Measurements from ENCODE around the gene GNB1.

Gene GNB1

DNA sequence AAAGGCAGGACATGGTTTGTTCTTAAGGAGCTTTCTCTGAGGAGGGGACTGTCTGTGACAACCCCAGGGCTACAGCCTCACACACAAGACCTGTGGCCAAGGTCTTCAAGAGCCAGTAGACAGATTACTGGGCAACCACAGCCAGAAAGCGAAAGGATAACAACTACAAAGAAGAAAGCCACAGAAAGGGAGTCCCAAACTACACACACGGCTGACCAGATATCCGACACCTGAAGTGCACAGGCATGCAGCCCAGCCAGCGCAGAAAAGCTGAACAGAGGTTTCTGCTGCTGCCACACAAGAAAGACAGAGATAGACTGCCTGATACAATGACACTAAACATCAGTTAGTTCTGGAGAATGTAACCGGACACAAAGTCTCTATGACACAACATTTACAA is 91.2 kb downstream of the GNB1 start:
- DNase-seq (ENCODE audit: low spot score) (no peak), ATAC-seq (ENCODE audit: low read depth) (no peak)
- peaks cover 100% of the 10 kb centered on the region for H3K36me3 ChIP-seq (ENCODE audit: low read depth)
- TF ChIP-seq, protein P1, sequence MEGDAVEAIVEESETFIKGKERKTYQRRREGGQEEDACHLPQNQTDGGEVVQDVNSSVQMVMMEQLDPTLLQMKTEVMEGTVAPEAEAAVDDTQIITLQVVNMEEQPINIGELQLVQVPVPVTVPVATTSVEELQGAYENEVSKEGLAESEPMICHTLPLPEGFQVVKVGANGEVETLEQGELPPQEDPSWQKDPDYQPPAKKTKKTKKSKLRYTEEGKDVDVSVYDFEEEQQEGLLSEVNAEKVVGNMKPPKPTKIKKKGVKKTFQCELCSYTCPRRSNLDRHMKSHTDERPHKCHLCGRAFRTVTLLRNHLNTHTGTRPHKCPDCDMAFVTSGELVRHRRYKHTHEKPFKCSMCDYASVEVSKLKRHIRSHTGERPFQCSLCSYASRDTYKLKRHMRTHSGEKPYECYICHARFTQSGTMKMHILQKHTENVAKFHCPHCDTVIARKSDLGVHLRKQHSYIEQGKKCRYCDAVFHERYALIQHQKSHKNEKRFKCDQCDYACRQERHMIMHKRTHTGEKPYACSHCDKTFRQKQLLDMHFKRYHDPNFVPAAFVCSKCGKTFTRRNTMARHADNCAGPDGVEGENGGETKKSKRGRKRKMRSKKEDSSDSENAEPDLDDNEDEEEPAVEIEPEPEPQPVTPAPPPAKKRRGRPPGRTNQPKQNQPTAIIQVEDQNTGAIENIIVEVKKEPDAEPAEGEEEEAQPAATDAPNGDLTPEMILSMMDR (IDR thresholded peaks at IDR 0.05; ENCODE audit: poor library complexity, severe bottlenecking), result no peak
- no peaks in the 10 kb centered on the region for H3K27me3 ChIP-seq (ENCODE audit: insufficient read depth, poor library complexity, severe bottlenecking)
- no peak overlapping the region for H3K27ac ChIP-seq (ENCODE audit: poor library complexity, severe bottlenecking)
- H3K4me1 ChIP-seq (ENCODE audit: insufficient read depth, poor library complexity, severe bottlenecking), result no peaks in the 10 kb centered on the region
- no peak overlapping the region for H3K4me3 ChIP-seq (ENCODE audit: severe bottlenecking)
- no peaks in the 10 kb centered on the region for H3K9me3 ChIP-seq (ENCODE audit: severe bottlenecking)

- Histone ChIP-seq H3K27ac (ENCODE audit: poor library complexity, severe bottlenecking) (no peak overlapping the region), H3K36me3 (ENCODE audit: low read depth) (peaks cover 100% of the 10 kb centered on the region), H3K4me1 (ENCODE audit: insufficient read depth, poor library complexity, severe bottlenecking) (no peaks in the 10 kb centered on the region), H3K9me3 (ENCODE audit: severe bottlenecking) (no peaks in the 10 kb centered on the region), H3K4me3 (ENCODE audit: severe bottlenecking) (no peak overlapping the region), H3K27me3 (ENCODE audit: insufficient read depth, poor library complexity, severe bottlenecking) (no peaks in the 10 kb centered on the region)
- TF ChIP-seq, protein P1 (IDR thresholded peaks at IDR 0.05; ENCODE audit: poor library complexity, severe bottlenecking), result no peak
- DNase-seq (ENCODE audit: low spot score), result no peak
- no peak for ATAC-seq (ENCODE audit: low read depth)
These were observed 93.1 kb downstream of the GNB1 start for GRCh38 chr1:1797731-1798341.

DNA sequence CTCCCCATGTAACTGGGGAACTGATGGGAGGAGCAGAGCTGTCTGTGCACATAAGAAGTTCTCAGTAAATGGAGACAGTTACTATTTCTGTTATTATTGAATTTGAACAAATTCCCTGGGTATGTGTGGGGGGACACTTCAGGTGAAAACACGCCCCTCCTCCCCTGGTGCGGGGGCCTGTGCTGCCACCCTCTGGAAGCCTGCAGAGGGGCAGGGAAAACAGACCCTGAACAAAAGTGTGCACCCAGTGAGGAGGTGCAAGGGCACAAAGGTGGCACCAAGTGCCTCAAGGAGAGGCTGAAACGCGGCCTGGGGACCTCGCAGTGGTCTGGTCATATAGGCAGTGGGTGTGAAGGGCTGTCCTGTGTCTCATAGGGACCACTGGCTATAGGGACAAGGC is 94.4 kb downstream of the GNB1 start:
- TF ChIP-seq, protein P1 (IDR thresholded peaks at IDR 0.05; ENCODE audit: poor library complexity, severe bottlenecking), result peak; percentile 22
- ATAC-seq (ENCODE audit: low read depth), result no peak
- H3K9me3 ChIP-seq (ENCODE audit: severe bottlenecking), result no peaks in the 10 kb centered on the region
- no peak for DNase-seq (ENCODE audit: low spot score)
- no peaks in the 10 kb centered on the region for H3K4me1 ChIP-seq (ENCODE audit: insufficient read depth, poor library complexity, severe bottlenecking)
- H3K36me3 ChIP-seq (ENCODE audit: low read depth), result peaks cover 100% of the 10 kb centered on the region
- H3K27me3 ChIP-seq (ENCODE audit: insufficient read depth, poor library complexity, severe bottlenecking), result no peaks in the 10 kb centered on the region
- no peak overlapping the region for H3K27ac ChIP-seq (ENCODE audit: poor library complexity, severe bottlenecking)
- no peak overlapping the region for H3K4me3 ChIP-seq (ENCODE audit: severe bottlenecking)

GRCh38 chr1:1794999-1795398 is 95.9 kb downstream of the GNB1 start:
- Histone ChIP-seq H3K9me3 (ENCODE audit: severe bottlenecking) (no peaks in the 10 kb centered on the region), H3K36me3 (ENCODE audit: low read depth) (peaks cover 100% of the 10 kb centered on the region), H3K4me3 (ENCODE audit: severe bottlenecking) (no peak overlapping the region), H3K27ac (ENCODE audit: poor library complexity, severe bottlenecking) (no peak overlapping the region), H3K27me3 (ENCODE audit: insufficient read depth, poor library complexity, severe bottlenecking) (no peaks in the 10 kb centered on the region), H3K4me1 (ENCODE audit: insufficient read depth, poor library complexity, severe bottlenecking) (no peaks in the 10 kb centered on the region)
- no peak for DNase-seq (ENCODE audit: low spot score)
- no peak for ATAC-seq (ENCODE audit: low read depth)
- TF ChIP-seq, protein P1 (IDR thresholded peaks at IDR 0.05; ENCODE audit: poor library complexity, severe bottlenecking), result no peak

- ATAC-seq (ENCODE audit: low read depth) (no peak), DNase-seq (ENCODE audit: low spot score) (no peak)
- Histone ChIP-seq H3K4me1 (ENCODE audit: insufficient read depth, poor library complexity, severe bottlenecking) (no peaks in the 10 kb centered on the region), H3K4me3 (ENCODE audit: severe bottlenecking) (no peak overlapping the region), H3K36me3 (ENCODE audit: low read depth) (peaks cover 99% of the 10 kb centered on the region), H3K9me3 (ENCODE audit: severe bottlenecking) (no peaks in the 10 kb centered on the region), H3K27me3 (ENCODE audit: insufficient read depth, poor library complexity, severe bottlenecking) (no peaks in the 10 kb centered on the region), H3K27ac (ENCODE audit: poor library complexity, severe bottlenecking) (no peak overlapping the region)
- TF ChIP-seq, protein P1 (IDR thresholded peaks at IDR 0.05; ENCODE audit: poor library complexity, severe bottlenecking), result no peak
These were observed 97.2 kb downstream of the GNB1 start for GRCh38 chr1:1793481-1794244.

Data from RWPE2 (cell line).